HG02981 (cell line): ENCODE data around the gene SPATA3.
A peak's percentile ranks its signal among the peaks of the same experiment; 100 is the strongest.
"Not testable (repeated sequence)": the region's sequence is repeated elsewhere in the genome, so short reads cannot be mapped to it uniquely, and the experiment has no call there.

Experiments used
- ATAC-seq: cut with Tn5 transposase; IDR thresholded peaks from one replicate; pipeline ENCODE4 v1.9.1; 2021; ENCODE audit warnings: mild to moderate bottlenecking, moderate library complexity; ENCODE audit not compliant: unreplicated experiment

Gene SPATA3

DNA sequence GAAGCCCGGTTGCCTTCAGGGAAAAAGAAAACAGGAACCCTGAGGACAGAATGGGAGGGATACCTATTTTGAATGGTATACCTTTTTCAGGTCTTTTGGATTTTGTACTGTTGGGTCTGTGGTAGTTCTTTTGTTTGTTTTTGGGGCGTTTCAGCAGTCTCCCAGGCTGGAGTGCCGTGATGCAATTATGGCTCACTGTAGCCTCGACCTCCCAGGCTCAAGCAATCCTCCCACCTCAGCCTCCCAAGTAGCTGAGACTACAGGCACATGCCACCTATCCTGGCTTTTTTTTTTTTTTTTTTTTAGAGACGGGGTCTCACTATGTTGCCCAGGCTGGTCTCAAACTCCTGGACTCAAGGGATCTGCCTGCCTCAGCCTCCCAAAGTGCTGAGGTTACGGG lies 27.6 kb upstream of the SPATA3 start:
- ATAC-seq: not testable (repeated sequence)

DNA sequence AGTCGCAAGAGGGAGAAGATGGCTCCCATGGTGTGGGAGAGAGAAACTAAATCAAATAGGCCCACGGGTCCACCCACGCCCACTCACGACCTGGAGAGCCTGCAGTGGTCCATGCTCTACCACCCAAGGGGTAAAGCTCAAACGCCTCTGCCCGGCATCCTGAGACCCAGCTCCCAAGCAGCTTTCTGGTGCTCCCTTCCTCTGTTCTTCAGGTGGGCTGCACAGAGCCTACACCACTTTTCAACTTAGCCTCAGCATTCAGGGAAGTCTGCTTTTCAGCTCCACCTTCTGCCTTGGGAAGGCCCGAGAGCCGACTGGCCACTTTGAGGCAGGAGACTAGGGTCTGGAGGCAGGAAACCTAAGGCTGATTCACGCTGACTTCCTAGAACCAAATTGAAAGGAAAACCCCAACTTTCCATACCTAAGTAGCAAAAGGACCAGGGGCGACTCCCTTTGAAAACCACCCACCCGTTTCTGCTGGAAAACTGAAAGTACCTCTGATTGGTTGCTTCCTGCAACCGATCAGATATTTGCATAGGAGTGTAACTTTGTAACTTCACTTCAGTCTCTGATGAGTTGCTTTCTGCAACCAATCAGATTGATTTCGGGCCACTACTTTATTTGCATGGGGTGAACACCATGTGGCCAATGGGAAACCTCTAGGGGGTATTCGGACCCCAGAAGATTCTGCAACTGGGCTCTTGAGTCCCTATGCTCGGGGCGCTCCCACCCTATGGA lies 26.8 kb upstream of the SPATA3 start:
- no peak for ATAC-seq

DNA sequence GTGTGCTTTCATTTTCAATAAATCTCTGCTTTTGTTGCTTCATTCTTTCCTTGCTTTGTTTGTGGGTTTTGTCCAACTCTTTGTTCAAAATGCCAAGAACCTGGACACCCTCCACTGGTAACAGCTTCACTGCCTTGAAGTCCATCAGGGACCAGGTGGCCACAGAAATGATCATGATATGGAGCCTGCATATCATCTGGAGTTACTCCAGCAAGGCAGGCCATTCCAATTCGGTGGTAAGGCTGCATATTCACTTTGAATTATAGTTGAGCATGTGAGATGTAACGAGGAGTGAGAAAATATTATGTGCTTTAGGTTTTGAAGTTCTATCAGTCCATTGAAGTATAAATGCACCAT lies 26.3 kb upstream of the SPATA3 start:
- no peak for ATAC-seq

DNA sequence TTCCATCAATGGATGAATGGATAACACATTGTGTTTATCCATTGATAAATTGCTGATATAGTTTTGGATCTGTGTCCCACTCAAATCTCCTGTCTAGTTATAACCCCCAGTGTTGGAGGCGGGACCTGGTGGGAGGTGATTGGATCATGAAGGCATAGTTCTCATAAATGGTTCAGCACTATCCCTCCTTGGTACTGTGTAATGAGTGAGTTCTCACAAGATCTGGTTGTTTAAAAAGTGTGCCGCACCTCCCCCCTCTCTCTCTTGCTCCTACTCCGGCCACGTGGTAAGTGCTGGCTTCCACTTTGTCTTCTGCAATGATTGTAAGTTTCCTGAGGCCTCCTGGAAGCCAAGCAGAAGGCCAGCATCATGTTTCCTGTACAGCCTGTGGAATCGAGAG lies 23.9 kb upstream of the SPATA3 start:
- ATAC-seq: no peak

GRCh38 chr2:230974096-230974913 lies 21.6 kb upstream of the SPATA3 start:
- ATAC-seq: peak; percentile 84

DNA sequence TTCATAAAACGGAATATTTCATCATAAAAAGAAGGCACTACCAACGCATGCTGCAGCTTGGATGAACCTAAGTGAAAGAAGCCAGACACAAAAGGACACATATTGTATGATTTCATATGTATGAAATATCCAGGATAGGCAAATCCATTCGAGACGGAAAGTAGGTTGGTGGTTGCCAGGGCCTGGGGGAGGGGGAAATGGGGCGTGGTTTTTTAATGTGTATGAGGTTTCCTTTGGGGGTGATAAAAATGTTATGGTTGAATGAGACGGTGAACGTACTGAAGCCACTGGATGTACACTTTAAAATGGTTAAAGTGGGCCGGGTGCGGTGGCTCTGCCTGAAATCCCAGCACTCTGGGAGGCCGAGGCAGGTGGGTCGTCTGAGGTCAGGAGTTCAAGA lies 20.0 kb upstream of the SPATA3 start:
- no peak for ATAC-seq

DNA sequence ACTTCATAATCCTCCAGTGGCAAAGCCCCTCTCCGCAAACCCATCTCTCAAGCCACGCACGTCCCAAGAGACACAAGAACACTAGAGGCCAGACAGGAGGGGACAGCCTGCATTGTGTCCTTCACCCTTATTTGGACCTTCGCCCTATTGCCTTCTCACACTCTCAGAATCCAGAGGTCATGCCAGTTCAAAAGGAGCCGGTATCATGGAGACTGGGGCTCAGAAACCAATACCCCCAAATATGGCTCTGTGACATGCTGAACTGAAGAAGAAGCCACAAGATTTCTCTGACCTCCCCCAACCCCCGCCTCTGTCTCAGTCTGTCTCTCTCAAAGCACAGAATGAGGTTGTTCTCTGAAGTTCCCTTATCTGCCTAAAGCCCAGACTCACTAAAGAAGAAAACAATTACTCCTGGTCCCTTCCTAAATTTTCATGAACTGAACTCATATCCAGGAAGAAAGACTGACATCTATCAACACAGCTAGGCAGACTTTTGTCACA lies 19.2 kb upstream of the SPATA3 start:
- ATAC-seq: peak; percentile 27

DNA sequence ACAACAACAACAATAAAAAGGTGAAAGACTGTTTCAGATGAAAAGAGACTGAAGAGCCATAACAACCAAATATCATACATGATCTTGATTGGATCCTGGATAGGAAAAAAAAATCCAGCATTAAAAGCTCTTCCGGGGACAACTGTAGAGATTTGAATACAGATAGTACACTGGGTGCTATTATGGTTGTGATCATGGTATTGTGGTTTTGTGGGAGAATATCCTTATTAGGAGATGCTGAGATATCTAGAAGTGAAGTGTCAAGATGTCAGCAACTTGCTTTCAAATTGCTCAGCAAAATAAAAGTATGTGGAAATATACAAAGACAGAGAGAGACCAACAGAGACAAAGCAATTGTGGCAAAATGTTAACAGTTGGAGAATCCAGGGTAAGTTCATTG lies 15.5 kb upstream of the SPATA3 start:
- no peak for ATAC-seq

GRCh38 chr2:230981704-230982103 lies 14.2 kb upstream of the SPATA3 start:
- no peak for ATAC-seq

- ATAC-seq: no peak
Observed at GRCh38 chr2:230982126-230982525, 13.8 kb upstream of the SPATA3 start.

DNA sequence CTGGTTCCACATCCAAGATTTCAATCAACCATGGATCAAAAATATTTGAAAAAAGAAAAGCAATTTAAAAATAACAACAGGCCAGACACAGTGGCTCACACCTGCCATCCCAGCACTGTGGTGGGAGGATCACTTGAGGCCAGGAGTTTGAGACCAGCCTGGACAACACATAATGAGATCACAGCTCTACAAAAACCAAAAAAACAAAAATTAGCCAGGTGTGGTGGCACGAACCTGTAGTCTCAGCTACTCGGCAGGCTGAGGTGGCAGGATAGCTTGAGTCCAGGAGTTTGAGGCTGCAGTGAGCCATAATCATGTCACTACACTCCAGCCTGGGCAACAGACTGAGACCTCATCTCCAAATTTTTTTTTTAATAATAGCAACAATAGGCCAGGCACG lies 13.4 kb upstream of the SPATA3 start:
- no peak for ATAC-seq

GRCh38 chr2:230983566-230983965 lies 12.4 kb upstream of the SPATA3 start:
- no peak for ATAC-seq

DNA sequence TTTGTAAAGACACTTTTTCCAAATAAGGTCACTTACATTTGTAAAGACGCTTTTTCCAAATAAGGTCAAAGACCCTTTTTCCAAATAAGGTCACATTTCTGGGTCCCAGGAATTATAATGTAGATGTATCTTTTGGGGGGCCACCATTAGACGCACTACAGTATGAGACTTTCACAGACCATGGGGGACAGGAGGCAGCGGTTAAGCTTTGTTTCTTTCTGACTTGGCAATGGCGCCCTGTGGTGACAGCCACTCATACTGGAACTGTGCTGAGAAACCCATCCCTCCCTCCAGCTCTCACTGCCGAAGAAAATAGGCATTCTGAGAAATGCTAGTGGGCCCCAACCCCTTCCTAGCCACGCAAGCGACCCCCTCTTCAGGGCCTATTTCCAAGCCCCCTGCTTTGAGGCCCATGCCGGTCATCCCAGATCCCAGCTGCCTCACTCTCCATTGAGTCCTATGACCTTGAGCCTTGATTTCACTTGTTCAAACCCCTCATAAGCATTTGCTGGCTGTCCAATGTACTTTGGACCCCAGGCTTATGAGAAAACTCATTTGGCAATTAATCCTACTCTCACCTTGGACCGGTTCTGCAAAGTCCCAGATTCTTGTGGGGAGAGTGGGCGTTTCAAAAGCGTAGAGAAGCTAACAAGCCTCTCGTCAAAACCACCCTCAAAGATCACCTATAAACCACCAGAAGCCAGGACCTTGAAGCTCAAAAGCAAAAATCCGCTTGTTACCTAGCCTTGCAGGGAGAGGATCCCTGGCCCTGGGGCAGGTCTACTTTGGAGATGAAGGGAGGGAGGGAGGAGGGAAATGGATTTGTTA lies 11.3 kb upstream of the SPATA3 start:
- ATAC-seq: peak; percentile 76

GRCh38 chr2:230985519-230986231 lies 10.2 kb upstream of the SPATA3 start:
- ATAC-seq: no peak

- no peak for ATAC-seq
Observed at GRCh38 chr2:230986520-230987136, 9.3 kb upstream of the SPATA3 start.

- ATAC-seq: no peak
Observed at GRCh38 chr2:230987137-230988020, 8.5 kb upstream of the SPATA3 start.

- no peak for ATAC-seq
Observed at GRCh38 chr2:230989731-230990130, 6.2 kb upstream of the SPATA3 start.

- ATAC-seq: no peak
Observed at GRCh38 chr2:230990131-230990898, 5.6 kb upstream of the SPATA3 start.

DNA sequence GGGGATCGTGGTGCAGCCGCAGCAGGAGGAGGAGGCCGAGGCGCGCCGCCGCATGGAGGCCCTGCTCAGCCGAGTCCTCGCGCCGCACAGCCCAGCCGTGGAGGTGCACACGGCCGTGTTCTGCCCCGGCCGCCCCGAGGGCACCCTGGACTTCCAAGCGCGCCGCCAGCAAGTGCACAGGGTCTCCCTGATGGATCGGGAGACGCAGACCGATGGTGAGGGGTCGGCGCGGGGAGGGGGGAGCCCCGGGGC lies 5.1 kb upstream of the SPATA3 start:
- no peak for ATAC-seq
